ENCODE results near the gene WIPF1.
A peak's percentile ranks its signal among the peaks of the same experiment; 100 is the strongest.

The WIPF1 gene

DNA sequence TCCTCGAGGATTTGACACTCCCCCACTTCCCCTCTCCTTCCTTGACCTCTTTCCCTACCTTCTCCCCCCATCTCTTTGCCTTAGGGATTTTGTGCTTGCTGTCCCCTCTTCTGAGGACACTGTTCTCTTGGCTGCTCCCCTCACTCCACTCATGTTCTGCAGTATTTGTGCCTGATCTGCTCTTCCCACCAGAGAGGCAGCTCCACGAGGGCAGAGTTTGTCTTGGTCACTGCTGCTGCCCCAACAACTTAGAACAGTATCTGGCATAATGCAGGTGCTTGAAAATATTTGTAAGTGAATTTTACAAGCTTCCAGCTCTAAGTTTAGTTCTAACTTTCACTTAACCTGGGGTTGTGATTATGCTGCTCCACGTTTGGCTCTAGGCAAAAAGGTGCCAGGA is 10.0 kb upstream of the WIPF1 start:
- Mint-ChIP-seq H3K27ac (peak overlapping the region; percentile 69), H3K36me3 (ENCODE audit: low read depth) (peaks cover 18% of the 10 kb centered on the region), H3K4me1 (peaks cover 26% of the 10 kb centered on the region), H3K27me3 (ENCODE audit: low read depth, poor library complexity) (no peaks in the 10 kb centered on the region), H3K9me3 (no peaks in the 10 kb centered on the region), H3K4me3 (no peak overlapping the region)
- TF ChIP-seq, protein P1, sequence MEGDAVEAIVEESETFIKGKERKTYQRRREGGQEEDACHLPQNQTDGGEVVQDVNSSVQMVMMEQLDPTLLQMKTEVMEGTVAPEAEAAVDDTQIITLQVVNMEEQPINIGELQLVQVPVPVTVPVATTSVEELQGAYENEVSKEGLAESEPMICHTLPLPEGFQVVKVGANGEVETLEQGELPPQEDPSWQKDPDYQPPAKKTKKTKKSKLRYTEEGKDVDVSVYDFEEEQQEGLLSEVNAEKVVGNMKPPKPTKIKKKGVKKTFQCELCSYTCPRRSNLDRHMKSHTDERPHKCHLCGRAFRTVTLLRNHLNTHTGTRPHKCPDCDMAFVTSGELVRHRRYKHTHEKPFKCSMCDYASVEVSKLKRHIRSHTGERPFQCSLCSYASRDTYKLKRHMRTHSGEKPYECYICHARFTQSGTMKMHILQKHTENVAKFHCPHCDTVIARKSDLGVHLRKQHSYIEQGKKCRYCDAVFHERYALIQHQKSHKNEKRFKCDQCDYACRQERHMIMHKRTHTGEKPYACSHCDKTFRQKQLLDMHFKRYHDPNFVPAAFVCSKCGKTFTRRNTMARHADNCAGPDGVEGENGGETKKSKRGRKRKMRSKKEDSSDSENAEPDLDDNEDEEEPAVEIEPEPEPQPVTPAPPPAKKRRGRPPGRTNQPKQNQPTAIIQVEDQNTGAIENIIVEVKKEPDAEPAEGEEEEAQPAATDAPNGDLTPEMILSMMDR (IDR thresholded peaks at IDR 0.05), result no peak
- DNase-seq, result no peak

DNA sequence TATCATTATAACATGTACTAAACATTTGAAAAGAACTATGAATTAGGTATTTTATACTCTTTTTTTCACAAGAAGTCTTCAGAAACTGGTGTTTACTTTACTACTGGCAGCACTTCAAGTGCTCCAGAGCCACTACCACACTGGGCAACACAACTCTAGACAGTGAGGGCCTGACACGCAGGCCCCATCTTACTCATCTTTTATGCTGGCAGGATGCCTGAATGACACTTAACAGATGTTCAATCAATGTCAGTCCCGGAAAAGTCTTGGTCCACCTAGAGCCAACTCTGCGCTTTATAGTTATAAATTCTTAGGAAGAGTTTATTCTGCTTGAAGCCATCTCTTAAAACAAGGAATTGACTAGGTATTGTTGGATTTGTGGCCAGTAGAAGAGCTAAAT is 8.7 kb upstream of the WIPF1 start:
- Mint-ChIP-seq H3K27ac (peak overlapping the region; percentile 79), H3K27me3 (ENCODE audit: low read depth, poor library complexity) (no peaks in the 10 kb centered on the region), H3K9me3 (no peaks in the 10 kb centered on the region), H3K4me3 (no peak overlapping the region), H3K36me3 (ENCODE audit: low read depth) (peaks cover 19% of the 10 kb centered on the region), H3K4me1 (peaks cover 26% of the 10 kb centered on the region)
- TF ChIP-seq, protein P1 (IDR thresholded peaks at IDR 0.05), result no peak
- no peak for DNase-seq

DNA sequence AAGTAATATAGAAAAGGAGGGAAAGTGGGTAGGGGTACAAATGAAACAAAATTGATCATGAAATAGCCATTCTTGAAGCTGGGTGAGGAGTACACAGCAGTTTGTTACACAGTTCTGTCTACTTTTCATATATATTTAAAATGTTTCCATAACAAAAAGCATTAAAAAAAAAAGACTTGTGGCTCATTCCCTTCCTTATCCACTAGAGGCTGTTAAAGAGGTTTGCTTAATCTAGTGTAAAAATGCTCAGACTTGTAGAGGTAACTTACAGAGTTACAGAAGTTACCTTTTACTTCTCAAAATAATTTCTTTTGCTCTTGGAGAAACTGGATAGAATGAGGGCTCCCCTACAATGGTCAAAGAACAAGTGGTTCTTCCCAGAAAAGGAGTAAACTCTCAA is 8.1 kb upstream of the WIPF1 start:
- Mint-ChIP-seq H3K4me3 (no peak overlapping the region), H3K36me3 (ENCODE audit: low read depth) (peaks cover 17% of the 10 kb centered on the region), H3K4me1 (peaks cover 20% of the 10 kb centered on the region), H3K27ac (no peak overlapping the region), H3K27me3 (ENCODE audit: low read depth, poor library complexity) (no peaks in the 10 kb centered on the region), H3K9me3 (no peaks in the 10 kb centered on the region)
- TF ChIP-seq, protein P1 (IDR thresholded peaks at IDR 0.05), result no peak
- no peak for DNase-seq

DNA sequence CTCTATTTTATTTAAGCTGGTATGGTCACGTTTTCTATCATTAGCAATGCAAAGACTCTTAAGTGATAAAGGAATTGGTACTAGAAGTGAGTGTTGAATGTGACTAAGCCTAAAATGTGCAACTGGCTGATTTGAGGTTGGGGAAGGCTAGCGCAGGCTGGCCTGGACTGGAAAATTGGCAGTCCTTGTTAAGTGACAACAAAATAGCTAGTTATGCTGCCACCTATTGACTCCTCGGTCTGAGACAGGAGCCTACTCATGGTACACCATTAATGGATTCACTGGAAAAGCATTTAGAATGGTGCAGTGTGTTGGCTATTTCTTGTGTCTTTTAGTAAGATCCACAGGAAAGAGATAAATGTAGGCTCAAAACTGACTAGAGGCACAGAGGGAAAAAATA is 5.7 kb upstream of the WIPF1 start:
- Mint-ChIP-seq H3K27ac (no peak overlapping the region), H3K4me1 (peaks cover 18% of the 10 kb centered on the region), H3K4me3 (no peak overlapping the region), H3K9me3 (peaks cover 13% of the 10 kb centered on the region), H3K27me3 (ENCODE audit: low read depth, poor library complexity) (peaks cover 3% of the 10 kb centered on the region), H3K36me3 (ENCODE audit: low read depth) (peaks cover 25% of the 10 kb centered on the region)
- DNase-seq, result peak; percentile 15
- TF ChIP-seq, protein P1 (IDR thresholded peaks at IDR 0.05), result peak; percentile 32

DNA sequence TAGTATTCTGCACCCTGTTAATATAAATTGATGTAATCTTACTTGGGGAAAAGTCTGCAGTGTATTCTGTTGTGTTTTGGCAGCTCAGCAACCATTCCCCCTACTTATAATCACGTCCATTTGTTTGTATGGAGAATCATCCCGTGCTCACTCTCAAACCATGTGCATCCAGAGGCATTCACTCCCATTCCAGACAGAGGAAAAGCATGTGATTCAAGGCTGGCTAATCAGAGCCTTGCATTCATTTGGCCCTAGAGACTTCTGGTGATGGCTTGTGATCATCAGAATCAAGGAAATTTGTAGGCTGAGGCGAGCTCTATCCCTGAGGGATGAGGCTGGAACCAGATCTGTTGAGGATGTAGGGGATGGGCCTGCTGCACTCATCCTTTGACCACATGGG is 5.1 kb upstream of the WIPF1 start:
- Mint-ChIP-seq H3K27ac (no peak overlapping the region), H3K36me3 (ENCODE audit: low read depth) (peaks cover 25% of the 10 kb centered on the region), H3K9me3 (peaks cover 13% of the 10 kb centered on the region), H3K4me1 (peaks cover 18% of the 10 kb centered on the region), H3K4me3 (no peak overlapping the region), H3K27me3 (ENCODE audit: low read depth, poor library complexity) (peaks cover 3% of the 10 kb centered on the region)
- TF ChIP-seq, protein P1 (IDR thresholded peaks at IDR 0.05), result no peak
- DNase-seq, result no peak

DNA sequence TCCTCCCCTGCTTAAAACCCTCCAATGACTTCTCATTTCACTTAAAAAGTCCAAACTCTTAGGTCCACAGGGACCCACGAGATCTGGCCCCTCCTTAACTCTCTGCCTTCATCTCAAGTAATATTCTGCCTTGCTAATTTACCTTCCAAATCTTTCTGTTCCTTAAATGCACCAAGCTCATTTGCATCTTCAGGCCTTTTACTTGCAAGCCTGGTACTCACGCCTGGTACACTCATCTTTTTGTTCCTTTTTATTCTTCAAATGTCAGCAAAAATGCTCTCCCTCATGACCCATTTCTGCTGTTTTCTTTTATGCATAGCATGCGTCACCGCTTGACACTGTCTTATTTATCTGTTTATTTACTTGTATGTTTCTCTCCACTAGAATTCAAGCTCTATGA is 2.7 kb upstream of the WIPF1 start:
- TF ChIP-seq, protein P1 (IDR thresholded peaks at IDR 0.05), result no peak
- Mint-ChIP-seq H3K27me3 (ENCODE audit: low read depth, poor library complexity) (peaks cover 3% of the 10 kb centered on the region), H3K4me1 (no peaks in the 10 kb centered on the region), H3K9me3 (peaks cover 13% of the 10 kb centered on the region), H3K27ac (no peak overlapping the region), H3K4me3 (no peak overlapping the region), H3K36me3 (ENCODE audit: low read depth) (peaks cover 20% of the 10 kb centered on the region)
- no peak for DNase-seq
